ENCODE data around the gene FBXO33. TPM values are rescaled to one million over a fixed set of nuclear protein-coding genes. Genes with fewer than 3 reads are reported as not detected.
A peak's percentile ranks its signal among the peaks of the same experiment; 100 is the strongest.

Gene FBXO33
- total RNA-seq, 1 experiment from 2014 or later = 8.8 TPM

DNA sequence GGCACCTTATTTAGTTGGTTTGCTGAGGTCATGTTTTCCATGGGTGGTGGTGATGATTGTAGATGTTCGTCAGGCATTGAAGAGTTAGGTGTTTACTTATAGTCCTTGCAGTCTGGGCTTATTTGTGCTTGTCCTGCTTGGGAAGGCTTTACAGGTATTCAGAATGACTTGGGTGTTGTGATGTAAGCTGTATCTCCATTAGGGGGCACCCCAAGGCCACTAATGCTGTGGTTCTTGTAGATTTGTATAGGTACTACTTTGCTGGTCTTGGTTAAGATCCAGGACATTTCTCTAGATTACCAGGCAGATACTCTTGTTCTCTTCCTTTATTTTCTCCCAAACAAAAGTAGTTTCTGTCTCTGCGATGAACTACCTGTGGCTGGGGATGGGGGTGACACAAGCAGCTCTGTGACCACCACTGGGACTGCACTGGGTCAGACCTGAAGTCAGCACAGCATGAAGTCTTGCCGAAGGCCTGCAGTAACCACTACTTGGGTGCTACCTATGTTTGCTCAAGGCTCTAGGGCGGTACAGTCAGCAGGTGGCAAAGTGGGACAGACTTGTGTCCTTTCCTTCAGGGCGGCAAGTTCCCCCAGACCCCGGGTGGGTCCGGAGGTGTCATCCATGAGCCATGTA lies 35.8 kb upstream of the FBXO33 start:
- no peak overlapping the region for H3K4me2 ChIP-seq (ENCODE audit: insufficient read depth, insufficient read length, low read length)
- no peak overlapping the region for H2BK12ac ChIP-seq (ENCODE audit: insufficient read length, low read depth, low read length)
- no peaks in the 10 kb centered on the region for H3K9me3 ChIP-seq (ENCODE audit: control insufficient read depth, low read depth, low read length)
- H2AK5ac ChIP-seq (ENCODE audit: insufficient read length, low read length) = no peak overlapping the region
- H3K27me3 Mint-ChIP-seq (ENCODE audit: low read depth) = no peaks in the 10 kb centered on the region; the same call in 1 of the 2 replicates
- no peak overlapping the region for H3K56ac ChIP-seq (ENCODE audit: insufficient read length, low read depth, low read length)
- no peak overlapping the region for H4K8ac ChIP-seq (replicated peaks; ENCODE audit: insufficient read length, low read depth, low read length)
- H3K79me1 ChIP-seq (ENCODE audit: insufficient read depth, low read depth, low read length, poor library complexity, severe bottlenecking) = no peaks in the 10 kb centered on the region
- H3K4me1 ChIP-seq (ENCODE audit: insufficient read depth, low read length) = no peaks in the 10 kb centered on the region
- H3K9me3 Mint-ChIP-seq = no peaks in the 10 kb centered on the region
- no peaks in the 10 kb centered on the region for H3K79me2 ChIP-seq (ENCODE audit: insufficient read depth, low read length)
- WGBS (ENCODE audit: extremely low coverage, insufficient read length, low lambda C conversion rate) = no CpG with 5 or more reads among the region's 7 CpGs
- no peak overlapping the region for H3K14ac ChIP-seq (ENCODE audit: insufficient read depth, low read length)
- no peaks in the 10 kb centered on the region for H4K20me1 ChIP-seq (ENCODE audit: control insufficient read depth, insufficient read depth, insufficient read length)
- H3T11ph ChIP-seq (ENCODE audit: low read length) = no peak overlapping the region
- H3K4ac ChIP-seq (ENCODE audit: low read depth, low read length) = no peak overlapping the region
- H3K23ac ChIP-seq (ENCODE audit: insufficient read length, low read depth, low read length) = no peak overlapping the region
- H2BK20ac ChIP-seq (ENCODE audit: low read depth, low read length, poor library complexity, severe bottlenecking) = no peak overlapping the region
- H3K4me3 Mint-ChIP-seq = no peak overlapping the region
- no peak overlapping the region for H2BK120ac ChIP-seq (ENCODE audit: low read depth, low read length, poor library complexity, severe bottlenecking)
- no peaks in the 10 kb centered on the region for H3K27me3 ChIP-seq (ENCODE audit: insufficient read depth, low read length)
- no peaks in the 10 kb centered on the region for H3K23me2 ChIP-seq (ENCODE audit: insufficient read length, low read depth, low read length, poor library complexity, severe bottlenecking)
- H4K5ac ChIP-seq (ENCODE audit: insufficient read length, low read depth, low read length) = no peak overlapping the region
- H3K9ac ChIP-seq (ENCODE audit: extremely low read depth, insufficient read length, low read length) = no peak overlapping the region
- H3K27ac ChIP-seq (ENCODE audit: insufficient read length, low read depth, low read length) = no peak overlapping the region
- no peak overlapping the region for H4K91ac ChIP-seq (ENCODE audit: insufficient read length, low read depth, low read length)
- H3K36me3 Mint-ChIP-seq (ENCODE audit: insufficient read depth in 1 of 3, low read depth in 3 of 3) = peaks cover 0 to 5% (median 0%) of the 10 kb centered on the region in 3 experiments; a peak in 1 of 7 replicates
- no peak overlapping the region for H2BK15ac ChIP-seq (ENCODE audit: low read depth, low read length)
- no peak overlapping the region for H2BK5ac ChIP-seq (ENCODE audit: insufficient read length, low read length)
- peak; percentile 83 for TF ChIP-seq CTCF (conservative IDR thresholded peaks at IDR 0.05)
- H3K4me1 Mint-ChIP-seq = peaks cover 7 to 10% of the 10 kb centered on the region in 2 experiments; a peak in 3 of 4 replicates
- H2AFZ ChIP-seq (ENCODE audit: low read length) = no peak overlapping the region
- peak; percentile 70 for DNase-seq
- no peak overlapping the region; a peak in 1 of 7 replicates for H3K27ac Mint-ChIP-seq
- H3K18ac ChIP-seq (ENCODE audit: insufficient read length, low read depth, low read length) = no peak overlapping the region

All from H9 (cell line).